Parathyroid adenoma (tissue), 2 donors: Measurements from ENCODE around the gene PTDSS2.

ENCODE experiments used
- H2AFZ ChIP-seq: fragments of 300-600 bp; sonication (generic); one replicate; pipeline ENCODE4 v1.7.0; 2017; ENCODE audit warnings: antibody characterized with exemption, mild to moderate bottlenecking
- H3K27ac ChIP-seq: fragments of 300-600 bp; sonication (generic); one replicate; pipeline ENCODE4 v1.7.0; 2017
- H3K27me3 ChIP-seq: fragments of 300-600 bp; sonication (generic); one replicate; pipeline ENCODE4 v1.7.0; 2017; ENCODE audit warnings: low read length; ENCODE audit not compliant: control insufficient read depth, insufficient read depth
- H3K36me3 ChIP-seq: fragments of 300-600 bp; sonication (generic); one replicate; pipeline ENCODE4 v1.7.0; 2017; ENCODE audit warnings: low read length; ENCODE audit not compliant: control insufficient read depth, insufficient read depth
- H3K4me1 ChIP-seq: fragments of 300-600 bp; sonication (generic); one replicate; pipeline ENCODE4 v1.7.0; 2017; ENCODE audit warnings: control low read depth
- H3K4me2 ChIP-seq: fragments of 300-600 bp; sonication (generic); one replicate; pipeline ENCODE4 v1.7.0; 2017; ENCODE audit warnings: low read length
- H3K4me3 ChIP-seq: fragments of 300-600 bp; sonication (generic); one replicate; pipeline ENCODE4 v1.7.0; 2017; ENCODE audit warnings: low read depth, low read length
- H3K79me2 ChIP-seq: fragments of 300-600 bp; sonication (generic); one replicate; pipeline ENCODE4 v1.7.0; 2017; ENCODE audit warnings: control low read depth
- H3K9ac ChIP-seq: fragments of 300-600 bp; sonication (generic); one replicate; pipeline ENCODE4 v1.7.0; 2017; ENCODE audit warnings: mild to moderate bottlenecking
- H3K9me3 ChIP-seq: fragments of 300-600 bp; sonication (generic); one replicate; pipeline ENCODE4 v1.7.0; 2017; ENCODE audit warnings: low read length; ENCODE audit not compliant: control insufficient read depth
- TF ChIP-seq, protein P1 (sequence below): fragments of 300-600 bp; sonication (generic); IDR thresholded peaks from one replicate; pipeline ENCODE4 v1.7.0; 2017; ENCODE audit warnings: antibody characterized with exemption, mild to moderate bottlenecking
- donor health status: primary hyperparathyroidism.

PTDSS2 gene

DNA sequence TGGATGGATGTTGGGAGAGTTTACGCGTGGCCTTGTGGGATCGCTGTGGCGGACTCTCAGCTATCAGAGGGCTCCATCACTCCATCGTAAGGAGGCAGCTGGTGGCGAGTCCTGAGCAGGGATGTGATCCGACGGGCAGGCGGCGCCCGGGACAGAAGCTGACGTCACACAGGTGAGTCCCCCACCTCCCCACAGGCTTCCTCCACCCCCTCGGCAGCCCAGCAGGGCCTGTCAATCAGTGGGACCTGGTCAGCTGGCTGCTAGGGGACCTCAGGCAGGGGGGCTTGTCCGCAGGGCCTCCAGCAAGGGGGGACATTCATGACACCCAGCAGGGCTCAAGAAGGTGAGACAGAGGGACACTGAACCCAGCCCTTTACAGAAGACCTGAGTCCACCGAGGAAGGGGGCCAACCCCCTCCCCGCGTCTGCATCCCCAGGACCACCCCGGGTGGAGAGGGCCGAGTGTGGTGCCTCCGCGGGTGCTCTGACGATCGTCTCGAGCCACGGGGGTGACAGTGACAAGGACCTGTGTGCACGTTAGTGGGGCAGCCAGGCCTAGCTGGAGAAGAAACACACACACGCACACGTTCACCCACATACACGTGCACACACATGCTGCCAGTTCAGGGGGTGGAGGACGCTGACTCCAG, 78.2 kb downstream of the PTDSS2 start:
- H2AFZ ChIP-seq: no peak overlapping the region
- H3K4me3 ChIP-seq: no peak overlapping the region
- TF ChIP-seq, protein P1, sequence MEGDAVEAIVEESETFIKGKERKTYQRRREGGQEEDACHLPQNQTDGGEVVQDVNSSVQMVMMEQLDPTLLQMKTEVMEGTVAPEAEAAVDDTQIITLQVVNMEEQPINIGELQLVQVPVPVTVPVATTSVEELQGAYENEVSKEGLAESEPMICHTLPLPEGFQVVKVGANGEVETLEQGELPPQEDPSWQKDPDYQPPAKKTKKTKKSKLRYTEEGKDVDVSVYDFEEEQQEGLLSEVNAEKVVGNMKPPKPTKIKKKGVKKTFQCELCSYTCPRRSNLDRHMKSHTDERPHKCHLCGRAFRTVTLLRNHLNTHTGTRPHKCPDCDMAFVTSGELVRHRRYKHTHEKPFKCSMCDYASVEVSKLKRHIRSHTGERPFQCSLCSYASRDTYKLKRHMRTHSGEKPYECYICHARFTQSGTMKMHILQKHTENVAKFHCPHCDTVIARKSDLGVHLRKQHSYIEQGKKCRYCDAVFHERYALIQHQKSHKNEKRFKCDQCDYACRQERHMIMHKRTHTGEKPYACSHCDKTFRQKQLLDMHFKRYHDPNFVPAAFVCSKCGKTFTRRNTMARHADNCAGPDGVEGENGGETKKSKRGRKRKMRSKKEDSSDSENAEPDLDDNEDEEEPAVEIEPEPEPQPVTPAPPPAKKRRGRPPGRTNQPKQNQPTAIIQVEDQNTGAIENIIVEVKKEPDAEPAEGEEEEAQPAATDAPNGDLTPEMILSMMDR: no peak
- H3K27ac ChIP-seq: no peak overlapping the region
- no peak overlapping the region for H3K9ac ChIP-seq
- no peaks in the 10 kb centered on the region for H3K4me1 ChIP-seq
- no peaks in the 10 kb centered on the region for H3K9me3 ChIP-seq
- H3K79me2 ChIP-seq: no peaks in the 10 kb centered on the region
- H3K27me3 ChIP-seq: no peaks in the 10 kb centered on the region
- no peak overlapping the region for H3K4me2 ChIP-seq
- no peaks in the 10 kb centered on the region for H3K36me3 ChIP-seq

DNA sequence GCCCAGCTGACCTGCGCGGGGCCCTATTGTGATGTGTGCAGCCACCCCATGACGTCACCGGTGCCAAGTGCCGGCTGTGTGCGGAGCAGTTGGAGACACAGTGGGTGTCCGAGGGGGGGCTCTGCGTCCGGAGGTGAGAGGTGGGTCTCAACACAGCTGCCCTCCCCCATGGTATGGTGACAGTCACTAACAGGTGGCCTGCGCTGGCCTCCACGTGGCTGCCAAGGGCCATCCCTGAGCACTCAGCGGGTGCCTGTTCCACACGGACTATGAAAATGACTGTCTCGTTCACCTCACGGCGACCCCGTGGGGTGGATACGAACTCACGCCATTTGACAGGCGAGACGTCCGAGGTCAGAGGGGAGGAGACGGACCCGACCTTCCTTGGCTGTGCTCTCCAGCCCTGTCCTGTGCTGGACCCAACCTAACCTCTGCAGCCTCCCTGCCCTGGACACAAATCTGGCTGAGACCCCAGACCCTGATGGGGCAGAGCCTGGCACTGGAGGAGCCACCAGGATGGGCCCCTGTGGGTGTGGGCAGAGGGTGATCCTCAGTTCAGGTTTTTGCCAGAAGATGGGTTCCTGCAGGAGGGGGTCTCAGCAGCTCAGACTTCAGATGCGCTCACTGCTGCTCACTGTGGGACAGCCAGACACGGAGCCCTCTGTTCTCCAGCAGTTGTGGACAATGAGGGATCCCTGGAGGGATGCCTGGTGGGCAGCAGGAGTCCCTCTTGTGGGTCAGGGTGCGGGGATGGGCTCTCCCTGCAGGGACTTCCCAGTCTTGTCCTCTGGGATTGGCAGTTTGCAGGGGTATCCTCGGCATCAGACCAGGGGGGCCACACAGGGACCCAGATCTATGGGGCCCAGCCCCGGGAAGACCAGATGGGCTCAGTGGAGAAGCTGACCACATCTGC, 79.0 kb downstream of the PTDSS2 start:
- H3K9me3 ChIP-seq: no peaks in the 10 kb centered on the region
- H2AFZ ChIP-seq: no peak overlapping the region
- no peak overlapping the region for H3K4me2 ChIP-seq
- no peaks in the 10 kb centered on the region for H3K4me1 ChIP-seq
- no peaks in the 10 kb centered on the region for H3K36me3 ChIP-seq
- H3K27ac ChIP-seq: no peak overlapping the region
- TF ChIP-seq, protein P1: no peak
- no peaks in the 10 kb centered on the region for H3K79me2 ChIP-seq
- H3K27me3 ChIP-seq: no peaks in the 10 kb centered on the region
- no peak overlapping the region for H3K4me3 ChIP-seq
- no peak overlapping the region for H3K9ac ChIP-seq

DNA sequence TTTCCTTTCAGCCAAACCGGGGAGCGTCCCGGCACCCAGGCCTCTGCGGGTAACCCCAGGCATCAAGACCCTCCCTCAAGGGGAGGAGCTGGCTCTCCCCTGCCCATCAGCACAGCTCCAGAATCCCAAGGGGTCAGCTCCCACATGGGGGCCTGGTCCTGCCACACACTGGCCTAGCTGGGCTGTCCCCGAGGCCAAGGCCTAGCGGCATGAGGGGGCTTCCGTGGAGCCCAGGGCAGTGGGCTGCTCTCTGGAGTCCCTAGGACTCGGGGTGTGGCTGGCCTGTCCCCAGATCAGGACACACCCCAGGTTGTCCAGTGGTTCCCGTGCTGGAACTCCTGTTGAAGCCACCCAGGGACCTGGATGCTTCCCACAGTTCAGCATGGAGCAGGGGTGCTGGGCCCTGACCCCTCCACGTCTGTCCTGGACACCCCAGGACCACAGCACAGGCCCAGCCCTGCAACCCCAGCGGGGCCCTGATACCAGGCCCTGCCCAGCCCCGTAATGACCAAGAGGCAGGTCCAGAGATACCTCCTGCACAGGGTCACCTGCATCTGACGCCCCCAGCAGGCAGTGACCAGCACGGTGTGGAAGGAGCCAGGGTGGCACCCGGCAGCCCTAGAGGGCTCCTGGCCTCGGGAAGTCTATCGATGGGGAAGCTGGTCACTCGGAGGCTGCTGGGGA, 79.8 kb downstream of the PTDSS2 start:
- Histone ChIP-seq H3K9me3 (no peaks in the 10 kb centered on the region), H3K4me3 (no peak overlapping the region), H3K27ac (no peak overlapping the region), H2AFZ (no peak overlapping the region), H3K9ac (no peak overlapping the region), H3K36me3 (no peaks in the 10 kb centered on the region), H3K4me2 (no peak overlapping the region), H3K27me3 (no peaks in the 10 kb centered on the region), H3K79me2 (no peaks in the 10 kb centered on the region), H3K4me1 (no peaks in the 10 kb centered on the region)
- TF ChIP-seq, protein P1: no peak

DNA sequence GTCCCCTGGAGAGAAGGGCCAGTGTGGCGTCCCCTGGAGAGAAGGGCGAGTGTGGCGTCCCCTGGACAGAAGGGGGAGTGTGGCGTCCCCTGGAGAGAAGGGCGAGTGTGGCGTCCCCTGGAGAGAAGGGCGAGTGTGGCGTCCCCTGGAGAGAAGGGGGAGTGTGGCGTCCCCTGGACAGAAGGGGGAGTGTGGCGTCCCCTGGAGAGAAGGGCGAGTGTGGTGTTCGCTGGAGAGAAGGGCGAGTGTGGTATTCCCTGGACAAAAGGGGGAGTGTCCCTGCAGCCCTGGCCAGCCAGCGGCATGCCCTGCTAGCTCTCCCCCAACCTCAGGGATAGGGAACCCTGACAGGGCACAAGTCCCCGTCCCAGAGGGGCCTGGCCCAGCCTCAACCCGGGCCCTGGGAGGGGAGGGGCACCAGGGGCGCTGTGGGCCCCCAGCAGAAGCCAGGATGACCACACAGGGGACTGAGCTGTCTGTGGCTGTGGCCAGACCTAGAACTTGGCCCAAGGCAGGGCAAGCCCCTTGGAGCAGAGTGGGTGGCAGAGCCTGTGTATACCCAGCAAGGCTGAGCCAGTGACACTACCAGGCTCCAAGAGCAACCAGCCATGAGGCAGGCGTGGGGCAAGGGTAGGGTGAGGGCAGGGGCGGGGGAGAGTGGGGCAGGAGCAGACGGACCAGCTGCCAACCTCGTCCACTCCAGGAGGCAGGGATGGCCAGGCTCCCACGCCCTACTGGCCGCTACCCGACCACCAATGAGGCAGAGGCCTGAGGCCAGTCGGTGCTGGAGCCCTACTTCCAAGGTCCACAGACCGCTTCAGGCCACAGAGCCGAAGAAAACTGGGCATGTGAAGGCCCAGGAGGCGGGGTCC, 81.1 kb downstream of the PTDSS2 start:
- H3K27ac ChIP-seq: no peak overlapping the region
- no peaks in the 10 kb centered on the region for H3K36me3 ChIP-seq

More for the DNA sequence above, 81.1 kb downstream of the PTDSS2 start:
- H3K27me3 ChIP-seq: no peaks in the 10 kb centered on the region
- TF ChIP-seq, protein P1: no peak
- H3K9ac ChIP-seq: no peak overlapping the region
- H3K79me2 ChIP-seq: no peaks in the 10 kb centered on the region
- H2AFZ ChIP-seq: no peak overlapping the region
- no peak overlapping the region for H3K4me2 ChIP-seq
- no peaks in the 10 kb centered on the region for H3K9me3 ChIP-seq
- H3K4me3 ChIP-seq: no peak overlapping the region
- no peaks in the 10 kb centered on the region for H3K4me1 ChIP-seq
